HUES6 (cell line): ENCODE measurements around the gene PLA2G10.
"Not testable (repeated sequence)": the region's sequence is repeated elsewhere in the genome, so short reads cannot be mapped to it uniquely, and the experiment has no call there.

Experiments
- H3K27ac ChIP-seq: 2 replicates; pipeline ENCODE4 v1.7.0; 2013; ENCODE audit warnings: low read depth, mild to moderate bottlenecking, low read length, inconsistent platforms
- H3K27me3 ChIP-seq: 2 replicates; pipeline ENCODE4 v1.6.1; 2013; ENCODE audit warnings: low read length; ENCODE audit not compliant: control insufficient read depth, insufficient read depth
- H3K36me3 ChIP-seq: 2 replicates; pipeline ENCODE4 v1.6.1; 2013; ENCODE audit warnings: low read length; ENCODE audit not compliant: control insufficient read depth, insufficient read depth
- H3K4me1 ChIP-seq: 2 replicates; pipeline ENCODE4 v1.6.1; 2013; ENCODE audit warnings: low read length; ENCODE audit not compliant: control insufficient read depth, insufficient read depth
- H3K4me3 ChIP-seq: 2 replicates; pipeline ENCODE4 v1.5.1; 2013; ENCODE audit warnings: low read depth, low read length
- H3K9ac ChIP-seq: one replicate; pipeline ENCODE4 v1.6.1; 2013; ENCODE audit warnings: mild to moderate bottlenecking, low read length
- H3K9me3 ChIP-seq: 2 replicates; pipeline ENCODE4 v1.6.1; 2013; ENCODE audit warnings: low read depth, low read length; ENCODE audit not compliant: control insufficient read depth, insufficient read depth

Gene PLA2G10

GRCh38 chr16:14694129-14694528 is at the start of gene PLA2G10:
PLA2G10 (minus strand) TSS chr16:14694308; CDS start chr16:14694229, 79 bp downstream.
- not testable (repeated sequence) for H3K9ac ChIP-seq, H3K4me3 ChIP-seq, H3K27ac ChIP-seq, H3K36me3 ChIP-seq, H3K27me3 ChIP-seq, H3K4me1 ChIP-seq, H3K9me3 ChIP-seq

GRCh38 chr16:14742273-14743128 is 48.4 kb upstream of the PLA2G10 start, which contains the start of gene NPIPA2:
NPIPA2 (plus strand) TSS chr16:14742533; CDS start chr16:14748066, 5,533 bp downstream.
- H3K4me3 ChIP-seq, H3K4me1 ChIP-seq, H3K9me3 ChIP-seq, H3K27me3 ChIP-seq, H3K36me3 ChIP-seq, H3K9ac ChIP-seq, H3K27ac ChIP-seq: not testable (repeated sequence)

GRCh38 chr16:14741794-14742193 is 47.7 kb upstream of the PLA2G10 start:
- H3K4me1 ChIP-seq, H3K9ac ChIP-seq, H3K4me3 ChIP-seq, H3K9me3 ChIP-seq, H3K27ac ChIP-seq, H3K27me3 ChIP-seq, H3K36me3 ChIP-seq: not testable (repeated sequence)

- H3K4me3 ChIP-seq, H3K27me3 ChIP-seq, H3K9me3 ChIP-seq, H3K9ac ChIP-seq, H3K4me1 ChIP-seq, H3K27ac ChIP-seq, H3K36me3 ChIP-seq: not testable (repeated sequence)
These were observed 46.8 kb upstream of the PLA2G10 start for GRCh38 chr16:14740832-14741385.

GRCh38 chr16:14733233-14733632 is 39.1 kb upstream of the PLA2G10 start:
- H3K4me3 ChIP-seq, H3K4me1 ChIP-seq, H3K27me3 ChIP-seq, H3K27ac ChIP-seq, H3K36me3 ChIP-seq, H3K9me3 ChIP-seq, H3K9ac ChIP-seq: not testable (repeated sequence)

GRCh38 chr16:14703156-14704011 is 9.3 kb upstream of the PLA2G10 start, which contains the start of gene NPIPA3:
NPIPA3 (plus strand) TSS chr16:14703411; CDS start chr16:14708944, 5,533 bp downstream.
- H3K4me1 ChIP-seq, H3K36me3 ChIP-seq, H3K9ac ChIP-seq, H3K27me3 ChIP-seq, H3K27ac ChIP-seq, H3K4me3 ChIP-seq, H3K9me3 ChIP-seq: not testable (repeated sequence)

- not testable (repeated sequence) for H3K4me1 ChIP-seq, H3K27ac ChIP-seq, H3K4me3 ChIP-seq, H3K9me3 ChIP-seq, H3K9ac ChIP-seq, H3K36me3 ChIP-seq, H3K27me3 ChIP-seq
These were observed 8.6 kb upstream of the PLA2G10 start for GRCh38 chr16:14702672-14703071.

GRCh38 chr16:14701859-14702258 is 7.8 kb upstream of the PLA2G10 start:
- H3K4me3 ChIP-seq, H3K9me3 ChIP-seq, H3K9ac ChIP-seq, H3K4me1 ChIP-seq, H3K27ac ChIP-seq, H3K36me3 ChIP-seq, H3K27me3 ChIP-seq: not testable (repeated sequence)

GRCh38 chr16:14685870-14686793 is 8.0 kb downstream of the PLA2G10 start:
- H3K9me3 ChIP-seq, H3K4me3 ChIP-seq, H3K27ac ChIP-seq, H3K27me3 ChIP-seq, H3K4me1 ChIP-seq, H3K36me3 ChIP-seq, H3K9ac ChIP-seq: not testable (repeated sequence)

- H3K36me3 ChIP-seq, result no peaks in the 10 kb centered on the region
- H3K27me3 ChIP-seq, result no peaks in the 10 kb centered on the region
- no peak overlapping the region for H3K9ac ChIP-seq
- no peaks in the 10 kb centered on the region for H3K4me1 ChIP-seq
- H3K9me3 ChIP-seq, result no peaks in the 10 kb centered on the region
- no peak overlapping the region for H3K4me3 ChIP-seq
- no peak overlapping the region for H3K27ac ChIP-seq
These were observed 12.0 kb downstream of the PLA2G10 start for GRCh38 chr16:14682121-14682520.
